Measurements from ENCODE around the gene RYR3.

RYR3 gene

GRCh38 chr15:33442449-33442848 is 131.7 kb downstream of the RYR3 start:
- no peak overlapping the region for H3K4me3 ChIP-seq (ENCODE audit: low read length)
- TF ChIP-seq CTCF (conservative IDR thresholded peaks at IDR 0.05; ENCODE audit: low read length), result no peak
- DNase-seq (ENCODE audit: low read depth), result no peak

- H3K4me3 ChIP-seq (ENCODE audit: low read length), result no peak overlapping the region
- no peak for DNase-seq (ENCODE audit: low read depth)
- TF ChIP-seq CTCF (conservative IDR thresholded peaks at IDR 0.05; ENCODE audit: low read length), result no peak
Observed at GRCh38 chr15:33443708-33444107, 132.9 kb downstream of the RYR3 start.

- H3K4me3 ChIP-seq (ENCODE audit: low read length), result no peak overlapping the region
- no peak for TF ChIP-seq CTCF (conservative IDR thresholded peaks at IDR 0.05; ENCODE audit: low read length)
- DNase-seq (ENCODE audit: low read depth), result no peak
Observed at GRCh38 chr15:33445984-33446383, 135.2 kb downstream of the RYR3 start.

GRCh38 chr15:33448151-33448550 is 137.4 kb downstream of the RYR3 start:
- TF ChIP-seq CTCF (conservative IDR thresholded peaks at IDR 0.05; ENCODE audit: low read length), result no peak
- no peak for DNase-seq (ENCODE audit: low read depth)
- no peak overlapping the region for H3K4me3 ChIP-seq (ENCODE audit: low read length)

GRCh38 chr15:33448961-33449606 is 138.3 kb downstream of the RYR3 start:
- no peak for TF ChIP-seq CTCF (conservative IDR thresholded peaks at IDR 0.05; ENCODE audit: low read length)
- no peak overlapping the region for H3K4me3 ChIP-seq (ENCODE audit: low read length)
- DNase-seq (ENCODE audit: low read depth), result no peak

GRCh38 chr15:33449810-33450209 is 139.0 kb downstream of the RYR3 start:
- DNase-seq (ENCODE audit: low read depth), result no peak
- TF ChIP-seq CTCF (conservative IDR thresholded peaks at IDR 0.05; ENCODE audit: low read length), result no peak
- no peak overlapping the region for H3K4me3 ChIP-seq (ENCODE audit: low read length)

GRCh38 chr15:33451385-33451784 is 140.6 kb downstream of the RYR3 start:
- no peak for TF ChIP-seq CTCF (conservative IDR thresholded peaks at IDR 0.05; ENCODE audit: low read length)

More at GRCh38 chr15:33451385-33451784, 140.6 kb downstream of the RYR3 start:
- H3K4me3 ChIP-seq (ENCODE audit: low read length), result no peak overlapping the region
- no peak for DNase-seq (ENCODE audit: low read depth)

All from AG10803 (cell line).